Keratinocyte (primary cell): Measurements from ENCODE around the gene SEBOX. TPM values are rescaled to one million over a fixed set of nuclear protein-coding genes. Genes with fewer than 3 reads are reported as not detected.

Source experiments
- DNase-seq: peaks from one replicate; pipeline ENCODE4 v3.0.0-alpha.2; 2011; ENCODE audit warnings: low read depth, missing footprints, low spot score
- FAIRE-seq: peaks from 2 replicates; lab custom pipeline; 2011; peaks lifted over from hg19 to GRCh38; lab: Jason Lieb, UNC
- H2AFZ ChIP-seq: 2 replicates; pipeline ENCODE4 v1.6.0; 2012; ENCODE audit warnings: low read length, control low read depth, inconsistent platforms; ENCODE audit not compliant: control insufficient read depth
- H3K27ac ChIP-seq: 2 replicates; pipeline ENCODE4 v1.5.1; 2011; ENCODE audit warnings: low read length; ENCODE audit not compliant: control insufficient read depth, insufficient read depth
- H3K27me3 ChIP-seq: 3 replicates; pipeline ENCODE4 v1.6.0; 2011; ENCODE audit warnings: low read length; ENCODE audit not compliant: control insufficient read depth, insufficient read depth; ENCODE audit errors: extremely low read depth
- H3K36me3 ChIP-seq, 2 experiments: 2 replicates in 1 of 2; 3 replicates in 1 of 2; pipeline ENCODE4 v1.5.1; 2011; ENCODE audit warnings: low read length in 2 of 2, mild to moderate bottlenecking in 1 of 2; ENCODE audit not compliant: control insufficient read depth in 2 of 2, insufficient read depth in 2 of 2; ENCODE audit errors: extremely low read depth in 1 of 2
- H3K4me1 ChIP-seq: 3 replicates; pipeline ENCODE4 v1.5.1; 2011; ENCODE audit warnings: low read length; ENCODE audit not compliant: control insufficient read depth, insufficient read depth; ENCODE audit errors: extremely low read depth
- H3K4me2 ChIP-seq: 3 replicates; pipeline ENCODE4 v1.6.0; 2011; ENCODE audit warnings: low read depth, low read length; ENCODE audit not compliant: control insufficient read depth, insufficient read depth; ENCODE audit errors: extremely low read depth
- H3K4me3 ChIP-seq, 3 experiments: fragments of 200-600 bp in 1 of 3; sonication (generic) in 1 of 3; 2 replicates in 2 of 3; 3 replicates in 1 of 3; pipeline ENCODE4 v1.5.1; 2011 to 2016; ENCODE audit warnings: low read length in 3 of 3, mild to moderate bottlenecking in 3 of 3, control low read depth in 2 of 3, inconsistent platforms in 1 of 3, low read depth in 1 of 3, mixed read lengths in 1 of 3, mixed run types in 1 of 3, moderate library complexity in 1 of 3; ENCODE audit not compliant: control insufficient read depth in 2 of 3, insufficient read depth in 2 of 3; ENCODE audit errors: extremely low read depth in 1 of 3
- H3K79me2 ChIP-seq: 2 replicates; pipeline ENCODE4 v1.6.0; 2012; ENCODE audit warnings: low read length; ENCODE audit not compliant: control insufficient read depth, insufficient read depth
- H3K9ac ChIP-seq: 3 replicates; pipeline ENCODE4 v1.6.0; 2011; ENCODE audit warnings: low read length; ENCODE audit not compliant: control insufficient read depth, insufficient read depth; ENCODE audit errors: extremely low read depth
- H3K9me1 ChIP-seq: 3 replicates; pipeline ENCODE4 v1.6.0; 2011; ENCODE audit warnings: low read length; ENCODE audit not compliant: control insufficient read depth, insufficient read depth; ENCODE audit errors: extremely low read depth
- H3K9me3 ChIP-seq: 2 replicates; pipeline ENCODE4 v1.5.1; 2012; ENCODE audit warnings: low read depth, low read length; ENCODE audit not compliant: control insufficient read depth
- H4K20me1 ChIP-seq: 3 replicates; pipeline ENCODE4 v1.6.0; 2011; ENCODE audit warnings: low read length; ENCODE audit not compliant: control insufficient read depth, insufficient read depth; ENCODE audit errors: extremely low read depth
- EZH2 ChIP-seq: IDR thresholded peaks from one replicate; pipeline ENCODE4 v1.6.1; 2012; ENCODE audit warnings: inconsistent platforms, mild to moderate bottlenecking, low read length, moderate library complexity
- dilution Hi-C: fragments of 300-500 bp; cut with MboI; formaldehyde crosslinking; loops from one replicate; pipeline ENCODE4 v1.7.0; 2020; ENCODE audit warnings: low sequenced_read_pairs; ENCODE audit not compliant: extremely low pct_ligation_motif_present
- polyA plus RNA-seq, 5 experiments: library from polyadenylated mRNA; depleted of rRNA in 3 of 5; stranded (reverse) in 3 of 5; stranded (forward) in 1 of 5; unstranded in 1 of 5; fragments of >200 nt; gene quantifications; 1 replicate in 1 of 5; 2 replicates in 3 of 5; 3 replicates in 1 of 5; pipeline versions ENCODE4 v1.2.1 to v1.2.3, GENCODE V29; 2011 to 2012; ENCODE audit warnings: missing spikeins in 2 of 5, low read depth in 1 of 5, low replicate concordance in 1 of 5
- TF ChIP-seq, protein P1 (sequence below), 3 experiments: IDR thresholded peaks in 1 of 3; conservative IDR thresholded peaks in 1 of 3; optimal IDR thresholded peaks in 1 of 3; 2 replicates in 2 of 3; 3 replicates in 1 of 3; pipeline versions ENCODE3 to v1.5.1; 2011; ENCODE audit warnings: low read length in 3 of 3, mild to moderate bottlenecking in 3 of 3, moderate library complexity in 2 of 3, control low read depth in 1 of 3, inconsistent platforms in 1 of 3; ENCODE audit not compliant: insufficient read depth in 2 of 3; ENCODE audit errors: extremely low read depth in 1 of 3

SEBOX gene
- polyA plus RNA-seq, 1 donor (not counting 4 experiments of a cell fraction or from before 2014, with no cell fraction given) = not detected

DNA sequence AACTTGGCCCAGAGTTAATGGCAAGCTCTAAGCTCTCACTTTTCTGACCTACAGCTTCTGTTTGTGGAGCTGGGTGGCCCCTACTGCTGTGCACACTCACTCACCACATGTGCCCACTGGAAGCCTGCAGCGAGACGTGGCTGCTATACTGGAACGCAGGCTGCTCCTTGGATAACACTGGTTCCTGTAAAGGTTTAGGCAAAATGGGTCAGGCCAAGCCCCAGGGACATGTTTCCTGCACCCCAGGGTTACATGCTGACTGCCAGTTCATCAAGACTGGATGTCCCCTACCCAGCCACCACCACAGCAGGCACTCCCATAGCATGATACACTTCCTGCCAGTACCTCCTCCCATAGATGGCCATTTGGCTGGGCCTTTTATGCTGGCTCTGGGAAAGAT, 16.0 kb downstream of the SEBOX start:
- H3K36me3 ChIP-seq = peaks cover 48 to 57% of the 10 kb centered on the region in 2 experiments
- FAIRE-seq (no peak), DNase-seq (no peak)
- H2AFZ ChIP-seq = no peak overlapping the region
- TF ChIP-seq, protein P1, sequence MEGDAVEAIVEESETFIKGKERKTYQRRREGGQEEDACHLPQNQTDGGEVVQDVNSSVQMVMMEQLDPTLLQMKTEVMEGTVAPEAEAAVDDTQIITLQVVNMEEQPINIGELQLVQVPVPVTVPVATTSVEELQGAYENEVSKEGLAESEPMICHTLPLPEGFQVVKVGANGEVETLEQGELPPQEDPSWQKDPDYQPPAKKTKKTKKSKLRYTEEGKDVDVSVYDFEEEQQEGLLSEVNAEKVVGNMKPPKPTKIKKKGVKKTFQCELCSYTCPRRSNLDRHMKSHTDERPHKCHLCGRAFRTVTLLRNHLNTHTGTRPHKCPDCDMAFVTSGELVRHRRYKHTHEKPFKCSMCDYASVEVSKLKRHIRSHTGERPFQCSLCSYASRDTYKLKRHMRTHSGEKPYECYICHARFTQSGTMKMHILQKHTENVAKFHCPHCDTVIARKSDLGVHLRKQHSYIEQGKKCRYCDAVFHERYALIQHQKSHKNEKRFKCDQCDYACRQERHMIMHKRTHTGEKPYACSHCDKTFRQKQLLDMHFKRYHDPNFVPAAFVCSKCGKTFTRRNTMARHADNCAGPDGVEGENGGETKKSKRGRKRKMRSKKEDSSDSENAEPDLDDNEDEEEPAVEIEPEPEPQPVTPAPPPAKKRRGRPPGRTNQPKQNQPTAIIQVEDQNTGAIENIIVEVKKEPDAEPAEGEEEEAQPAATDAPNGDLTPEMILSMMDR (optimal IDR thresholded peaks at IDR 0.05 in 1 of 3, IDR thresholded peaks at IDR 0.05 in 1 of 3, conservative IDR thresholded peaks at IDR 0.05 in 1 of 3; ENCODE audit: extremely low read depth in 1 of 3, insufficient read depth in 2 of 3, low read length in 3 of 3) = no peak
- no peak for TF ChIP-seq EZH2
- H3K4me2 ChIP-seq = no peak overlapping the region
- H3K9me1 ChIP-seq = no peaks in the 10 kb centered on the region
- no peaks in the 10 kb centered on the region for H3K9me3 ChIP-seq
- peaks cover 29% of the 10 kb centered on the region for H3K4me1 ChIP-seq
- H4K20me1 ChIP-seq = no peaks in the 10 kb centered on the region
- no peak overlapping the region for H3K9ac ChIP-seq
- no peak overlapping the region for H3K4me3 ChIP-seq
- H3K79me2 ChIP-seq = peaks cover 5% of the 10 kb centered on the region
- H3K27ac ChIP-seq = no peak overlapping the region
- H3K27me3 ChIP-seq = no peaks in the 10 kb centered on the region
- dilution Hi-C loops = no loop called here

- Histone ChIP-seq H3K9ac (peak overlapping the region; percentile 43), H3K9me3 (no peaks in the 10 kb centered on the region), H3K9me1 (no peaks in the 10 kb centered on the region), H3K4me2 (peak overlapping the region; percentile 45), H3K4me3 (no peak overlapping the region), H3K27ac (peak overlapping the region; percentile 58), H4K20me1 (no peaks in the 10 kb centered on the region), H3K36me3 (peaks cover 45 to 57% of the 10 kb centered on the region in 2 experiments), H3K4me1 (peaks cover 29% of the 10 kb centered on the region), H2AFZ (no peak overlapping the region), H3K27me3 (no peaks in the 10 kb centered on the region), H3K79me2 (peaks cover 5% of the 10 kb centered on the region)
- no peak for TF ChIP-seq EZH2
- TF ChIP-seq, protein P1 (optimal IDR thresholded peaks at IDR 0.05 in 1 of 3, IDR thresholded peaks at IDR 0.05 in 1 of 3, conservative IDR thresholded peaks at IDR 0.05 in 1 of 3; ENCODE audit: extremely low read depth in 1 of 3, insufficient read depth in 2 of 3, low read length in 3 of 3) = no peak
- DNase-seq (peak; percentile 73), FAIRE-seq (peak; percentile 100)
- dilution Hi-C loops = no loop called here
Measured at GRCh38 chr17:28347261-28347891, 17.6 kb downstream of the SEBOX start.
